Smooth muscle cell (in vitro differentiated cells): ENCODE measurements around the gene EIF2B2. TPM values are rescaled to one million over a fixed set of nuclear protein-coding genes. Genes with fewer than 3 reads are reported as not detected.
"Not testable (repeated sequence)": the region's sequence is repeated elsewhere in the genome, so short reads cannot be mapped to it uniquely, and the experiment has no call there.

ENCODE experiments used
- DNase-seq: peaks from one replicate; lab custom pipeline; 2025; ENCODE audit not compliant: unreplicated experiment; lab: John Stamatoyannopoulos, UW
- H2AFZ ChIP-seq: fragments of 200-600 bp; sonication (generic); 2 replicates; pipeline ENCODE4 v1.6.0; 2016; ENCODE audit warnings: antibody characterized with exemption, low read depth, mild to moderate bottlenecking
- H3F3A ChIP-seq: fragments of 200-600 bp; sonication (generic); 2 replicates; pipeline ENCODE4 v1.6.0; 2017; ENCODE audit warnings: antibody characterized with exemption, low read depth
- H3K27ac ChIP-seq: fragments of 200-600 bp; sonication (generic); 2 replicates; pipeline ENCODE4 v1.5.1; 2016; ENCODE audit warnings: low read depth, mild to moderate bottlenecking
- H3K27me3 ChIP-seq: fragments of 200-600 bp; sonication (generic); 2 replicates; pipeline ENCODE4 v1.6.1; 2016; ENCODE audit warnings: low read depth, mild to moderate bottlenecking
- H3K36me3 ChIP-seq: fragments of 200-600 bp; sonication (generic); 2 replicates; pipeline ENCODE4 v1.5.1; 2016; ENCODE audit warnings: low read depth
- H3K4me1 ChIP-seq: fragments of 200-600 bp; sonication (generic); 2 replicates; pipeline ENCODE4 v1.5.1; 2016; ENCODE audit warnings: low read depth
- H3K4me2 ChIP-seq: fragments of 200-600 bp; sonication (generic); 2 replicates; pipeline ENCODE4 v1.6.0; 2016; ENCODE audit warnings: mild to moderate bottlenecking
- H3K4me3 ChIP-seq: fragments of 200-600 bp; sonication (generic); 2 replicates; pipeline ENCODE4 v1.5.1; 2016; ENCODE audit warnings: mild to moderate bottlenecking
- H3K79me2 ChIP-seq: fragments of 200-600 bp; sonication (generic); 2 replicates; pipeline ENCODE4 v1.6.0; 2016; ENCODE audit warnings: low read depth, mild to moderate bottlenecking
- H3K9ac ChIP-seq: fragments of 200-600 bp; sonication (generic); 2 replicates; pipeline ENCODE4 v1.6.0; 2016; ENCODE audit warnings: low read depth
- H3K9me3 ChIP-seq: fragments of 200-600 bp; sonication (generic); replicated peaks from 2 replicates; pipeline ENCODE4 v1.5.1; 2016; ENCODE audit warnings: low read depth
- H4K20me1 ChIP-seq: fragments of 200-600 bp; sonication (generic); 2 replicates; pipeline ENCODE4 v1.6.0; 2016; ENCODE audit warnings: low read depth
- CTCF ChIP-seq: fragments of 200-600 bp; sonication (generic); IDR thresholded peaks from 2 replicates; pipeline ENCODE4 v1.5.1; 2017; ENCODE audit warnings: borderline replicate concordance, mild to moderate bottlenecking, antibody characterized with exemption; ENCODE audit not compliant: insufficient read depth, poor library complexity, severe bottlenecking
- WGBS: methylation state at CpG from one replicate; pipeline ENCODE4 v1.1.7; 2016; ENCODE audit warnings: low lambda C conversion rate; 5-methylcytosine and 5-hydroxymethylcytosine counted together
- polyA plus RNA-seq: library from polyadenylated mRNA; unstranded; fragments of >200 nt; fragmentation: Nextera tagmentation; extraction: Ambion mirVana; gene quantifications from 2 replicates; pipeline ENCODE4 v1.2.1, GENCODE V29; 2016
- total RNA-seq: library from RNA; depleted of rRNA; stranded (reverse); fragments of >200 nt; gene quantifications from 2 replicates; pipeline ENCODE4 v1.2.3, GENCODE V29; 2014

Gene EIF2B2
- total and polyA plus RNA-seq, 2 experiments from 2014 or later = 38.0 to 71.2 TPM

GRCh38 chr14:74988993-74989392, 13.7 kb upstream of the EIF2B2 start:
- TF ChIP-seq CTCF = no peak
- H3K36me3 ChIP-seq = no peaks in the 10 kb centered on the region

GRCh38 chr14:74994182-74994581, 8.5 kb upstream of the EIF2B2 start:
- H3K9me3 ChIP-seq, H3K36me3 ChIP-seq, H3K27me3 ChIP-seq, H3K27ac ChIP-seq, H3K79me2 ChIP-seq, H3K4me1 ChIP-seq, H3K4me3 ChIP-seq, H2AFZ ChIP-seq, DNase-seq, H3K4me2 ChIP-seq, H4K20me1 ChIP-seq, H3K9ac ChIP-seq, H3F3A ChIP-seq: not testable (repeated sequence)
- 98% methylated on average over 27 of the region's 28 CpGs for WGBS

More at GRCh38 chr14:74988993-74989392, 13.7 kb upstream of the EIF2B2 start:
- Histone ChIP-seq H3K27me3 (no peaks in the 10 kb centered on the region), H3K4me2 (no peak overlapping the region), H3K79me2 (no peaks in the 10 kb centered on the region), H3K4me1 (peaks cover 6% of the 10 kb centered on the region), H4K20me1 (no peaks in the 10 kb centered on the region), H2AFZ (no peak overlapping the region), H3K27ac (no peak overlapping the region), H3F3A (no peaks in the 10 kb centered on the region), H3K4me3 (no peak overlapping the region), H3K9me3 (no peaks in the 10 kb centered on the region), H3K9ac (no peak overlapping the region)
- 95% methylated on average over 1 of the region's 1 CpG for WGBS
- no peak for DNase-seq

GRCh38 chr14:74995781-74996180, 6.9 kb upstream of the EIF2B2 start:
- H3K36me3 ChIP-seq, DNase-seq, H3K79me2 ChIP-seq, H2AFZ ChIP-seq, H3K4me2 ChIP-seq, H4K20me1 ChIP-seq, H3K4me1 ChIP-seq, H3K27ac ChIP-seq, H3F3A ChIP-seq, H3K9ac ChIP-seq, H3K4me3 ChIP-seq, H3K9me3 ChIP-seq, H3K27me3 ChIP-seq: not testable (repeated sequence)
- WGBS = 88% methylated on average over 6 of the region's 7 CpGs

GRCh38 chr14:75001261-75001660, 1.5 kb upstream of the EIF2B2 start:
- peaks cover 15% of the 10 kb centered on the region for H3K4me1 ChIP-seq
- peaks cover 15% of the 10 kb centered on the region for H3K79me2 ChIP-seq
- no peak for TF ChIP-seq CTCF
- H3K4me3 ChIP-seq = no peak overlapping the region
- no peaks in the 10 kb centered on the region for H3K27me3 ChIP-seq
- no peaks in the 10 kb centered on the region for H3F3A ChIP-seq
- H4K20me1 ChIP-seq = no peaks in the 10 kb centered on the region
- H3K9me3 ChIP-seq = no peaks in the 10 kb centered on the region
- 96% methylated on average over 2 of the region's 2 CpGs for WGBS
- DNase-seq = no peak
- H3K4me2 ChIP-seq = no peak overlapping the region
- no peak overlapping the region for H3K9ac ChIP-seq
- H2AFZ ChIP-seq = no peak overlapping the region
- H3K27ac ChIP-seq = no peak overlapping the region
- no peaks in the 10 kb centered on the region for H3K36me3 ChIP-seq

GRCh38 chr14:75001899-75002298, 822 bp upstream of the EIF2B2 start:
- peaks cover 15% of the 10 kb centered on the region for H3K79me2 ChIP-seq
- H3K4me2 ChIP-seq = peak overlapping the region; percentile 91
- H2AFZ ChIP-seq = peak overlapping the region; percentile 97
- H3K36me3 ChIP-seq = no peaks in the 10 kb centered on the region
- TF ChIP-seq CTCF = no peak
- 97% methylated on average over 1 of the region's 1 CpG for WGBS
- DNase-seq = no peak
- H3K27me3 ChIP-seq = no peaks in the 10 kb centered on the region
- no peaks in the 10 kb centered on the region for H4K20me1 ChIP-seq
- peak overlapping the region; percentile 86 for H3K9ac ChIP-seq
- peak overlapping the region; percentile 94 for H3K27ac ChIP-seq
- H3K9me3 ChIP-seq = no peaks in the 10 kb centered on the region
- no peaks in the 10 kb centered on the region for H3F3A ChIP-seq
- peak overlapping the region; percentile 60 for H3K4me3 ChIP-seq
- H3K4me1 ChIP-seq = peaks cover 15% of the 10 kb centered on the region
